ENCODE data around the gene STK39.

- no peak for TF ChIP-seq CTCF (IDR thresholded peaks at IDR 0.05)
- no peak for TF ChIP-seq POLR2A (IDR thresholded peaks at IDR 0.05)
Observed at GRCh38 chr2:168188002-168188401, 59.4 kb downstream of the STK39 start.

Data from right lobe of liver (tissue), 4 donors.